ENCODE measurements around the gene ATP4A.

ATP4A gene

GRCh38 chr19:35522745-35523327, 40.6 kb downstream of the ATP4A start:
- DNase-seq: no peak

DNA sequence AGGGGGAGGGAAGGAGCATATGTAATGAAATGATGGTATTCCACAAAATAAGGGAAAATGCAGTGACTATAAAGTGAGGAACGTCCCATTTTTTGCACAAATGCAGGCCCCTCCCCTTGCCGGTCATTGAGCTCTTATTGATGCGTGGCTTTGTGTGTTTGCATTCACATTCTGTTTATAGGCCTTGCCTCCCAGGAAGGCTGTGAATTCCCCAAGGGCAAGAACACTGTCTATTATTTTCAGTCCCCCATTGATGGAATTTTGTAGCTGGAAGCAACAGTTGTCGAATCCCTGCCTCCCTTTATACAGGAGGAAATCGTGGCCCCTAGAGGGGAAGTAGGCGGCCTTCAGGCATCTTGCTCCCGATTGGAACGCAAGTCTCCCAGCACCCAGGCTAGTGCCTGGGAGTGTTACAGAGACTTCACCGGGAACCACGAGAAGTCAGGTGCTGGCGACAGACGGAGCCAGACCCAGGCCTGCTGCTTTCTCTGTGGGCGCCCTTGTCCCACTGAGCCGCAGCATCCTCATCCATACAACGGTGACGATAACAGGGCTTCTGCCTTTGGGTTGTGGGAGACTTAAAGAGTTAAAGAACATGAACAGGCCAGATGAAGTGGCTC, 42.2 kb downstream of the ATP4A start:
- DNase-seq: no peak

DNA sequence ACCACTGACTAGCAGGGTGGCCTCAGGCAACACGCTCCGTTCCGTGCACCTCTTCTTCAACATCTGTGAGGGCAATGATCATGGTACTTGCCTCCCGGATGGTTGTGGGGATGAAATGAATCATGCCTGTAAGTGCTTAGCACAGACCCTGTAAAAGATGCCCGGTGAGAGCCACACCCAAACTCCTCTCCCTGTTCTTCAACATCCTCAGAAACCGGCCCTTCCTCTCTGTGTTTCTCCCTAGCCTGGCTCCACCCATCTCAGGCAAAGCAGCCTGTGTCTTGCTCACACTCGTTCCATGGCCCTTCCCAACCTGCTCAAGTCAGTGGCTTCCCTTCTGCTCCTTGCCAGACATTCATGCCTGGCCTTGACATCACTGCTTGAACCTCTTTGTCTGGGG, 44.2 kb downstream of the ATP4A start:
- no peak for DNase-seq

DNA sequence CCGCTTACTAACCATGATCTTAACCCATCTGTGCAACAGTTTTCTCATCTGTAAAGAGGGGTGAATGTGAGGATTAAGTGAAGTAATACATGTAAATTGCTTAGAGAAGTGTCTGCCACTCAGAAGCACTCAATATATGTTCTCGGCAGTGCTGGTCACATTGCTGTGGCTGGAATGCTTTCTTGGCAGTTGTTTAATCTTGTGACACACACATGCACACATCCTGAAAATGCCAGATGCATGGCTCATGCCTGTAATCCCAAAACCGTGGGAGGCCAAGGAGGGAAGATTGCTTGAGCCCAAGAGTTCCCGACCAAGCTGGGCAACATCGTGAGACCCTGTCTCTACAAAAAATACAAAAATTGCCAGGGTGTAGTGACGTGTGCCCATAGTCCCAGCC, 45.1 kb downstream of the ATP4A start:
- DNase-seq: no peak

- DNase-seq: no peak
Measured at GRCh38 chr19:35517342-35517741, 46.1 kb downstream of the ATP4A start.

DNA sequence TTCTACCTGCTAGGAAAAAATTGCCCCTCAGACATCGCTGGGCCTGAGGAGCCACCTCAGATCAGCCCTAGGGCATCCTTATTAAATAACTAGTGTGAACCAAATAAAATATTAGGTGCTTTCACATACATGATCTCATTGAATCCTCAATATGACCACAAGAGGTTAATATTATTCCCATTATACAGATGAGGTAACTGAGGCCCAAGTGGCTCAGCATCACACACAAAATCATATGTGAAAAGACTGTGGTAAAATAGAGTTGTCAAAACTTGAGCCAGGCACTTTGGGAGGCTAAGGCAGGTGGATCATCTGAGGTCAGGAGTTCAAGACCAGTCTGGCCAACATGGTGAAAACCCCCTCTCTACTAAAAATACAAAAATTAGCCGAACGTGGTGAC, 47.1 kb downstream of the ATP4A start:
- no peak for DNase-seq

GRCh38 chr19:35514282-35514809, 49.1 kb downstream of the ATP4A start:
- DNase-seq: no peak

- no peak for DNase-seq
Measured at GRCh38 chr19:35513628-35514281, 49.7 kb downstream of the ATP4A start, which contains the start of gene DMKN. Gene DMKN, minus strand, starts transcription at chr19:35513649. Its CDS starts 174 bp downstream, at chr19:35513475.

DNA sequence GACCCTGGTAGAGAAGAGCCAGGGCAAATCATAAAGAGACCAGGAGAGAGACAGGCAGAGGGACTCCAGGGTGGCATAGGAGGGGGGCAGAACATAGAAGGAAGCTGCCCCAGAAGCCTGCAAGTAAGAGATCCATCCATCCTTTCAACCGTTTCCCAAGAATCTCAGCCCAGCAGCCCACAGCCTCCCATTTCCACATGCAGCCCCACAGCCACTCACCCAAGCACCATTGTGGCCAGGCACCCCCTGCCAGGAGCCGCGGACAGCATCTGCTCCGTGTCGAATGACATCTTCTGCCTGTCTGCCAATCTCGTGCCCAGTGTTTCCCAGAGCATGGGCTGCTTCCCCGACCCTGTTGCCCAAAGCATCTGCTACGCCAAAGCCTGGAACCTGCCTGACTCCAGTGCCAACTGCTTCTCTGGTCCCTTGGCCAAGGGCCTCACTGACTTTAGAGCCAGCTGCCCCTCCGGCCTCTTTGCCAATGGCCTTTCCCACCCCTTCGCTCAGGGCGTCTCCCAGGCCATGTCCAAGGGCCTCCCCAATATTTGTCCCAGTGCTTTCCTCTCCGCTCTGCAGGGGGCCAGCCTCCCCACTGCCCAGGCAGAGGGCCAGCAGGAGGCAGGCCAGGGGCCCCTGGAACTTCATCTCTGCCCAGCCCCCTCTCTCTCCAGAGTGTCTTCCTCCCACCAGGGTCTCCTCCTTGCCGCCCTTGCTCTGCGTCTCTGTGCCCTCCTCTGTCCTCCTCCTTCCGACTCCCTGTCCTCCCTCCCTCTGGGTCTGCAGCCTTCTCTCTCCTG, 50.4 kb downstream of the ATP4A start:
- no peak for DNase-seq

DNA sequence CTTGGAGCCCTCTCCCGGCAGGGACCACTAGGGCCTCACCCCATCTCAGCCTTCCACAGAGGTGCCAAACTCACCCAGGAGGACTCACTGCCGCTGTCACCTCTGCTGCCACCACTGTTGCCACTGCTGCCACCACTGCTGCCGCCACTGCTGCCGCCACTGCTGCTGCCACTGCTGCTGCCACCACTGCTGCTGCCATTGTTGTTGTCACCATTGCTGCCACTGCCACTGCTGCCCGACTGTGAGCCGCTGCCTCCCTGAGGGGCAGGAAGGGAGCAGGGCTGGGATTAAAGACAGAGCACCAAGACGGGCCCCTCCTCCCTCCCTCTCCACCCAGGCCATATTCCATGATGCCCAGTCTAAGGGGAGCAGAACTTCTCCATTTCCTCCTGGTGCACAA, 52.1 kb downstream of the ATP4A start:
- DNase-seq: no peak

GRCh38 chr19:35510626-35510964, 52.9 kb downstream of the ATP4A start:
- DNase-seq: no peak

DNA sequence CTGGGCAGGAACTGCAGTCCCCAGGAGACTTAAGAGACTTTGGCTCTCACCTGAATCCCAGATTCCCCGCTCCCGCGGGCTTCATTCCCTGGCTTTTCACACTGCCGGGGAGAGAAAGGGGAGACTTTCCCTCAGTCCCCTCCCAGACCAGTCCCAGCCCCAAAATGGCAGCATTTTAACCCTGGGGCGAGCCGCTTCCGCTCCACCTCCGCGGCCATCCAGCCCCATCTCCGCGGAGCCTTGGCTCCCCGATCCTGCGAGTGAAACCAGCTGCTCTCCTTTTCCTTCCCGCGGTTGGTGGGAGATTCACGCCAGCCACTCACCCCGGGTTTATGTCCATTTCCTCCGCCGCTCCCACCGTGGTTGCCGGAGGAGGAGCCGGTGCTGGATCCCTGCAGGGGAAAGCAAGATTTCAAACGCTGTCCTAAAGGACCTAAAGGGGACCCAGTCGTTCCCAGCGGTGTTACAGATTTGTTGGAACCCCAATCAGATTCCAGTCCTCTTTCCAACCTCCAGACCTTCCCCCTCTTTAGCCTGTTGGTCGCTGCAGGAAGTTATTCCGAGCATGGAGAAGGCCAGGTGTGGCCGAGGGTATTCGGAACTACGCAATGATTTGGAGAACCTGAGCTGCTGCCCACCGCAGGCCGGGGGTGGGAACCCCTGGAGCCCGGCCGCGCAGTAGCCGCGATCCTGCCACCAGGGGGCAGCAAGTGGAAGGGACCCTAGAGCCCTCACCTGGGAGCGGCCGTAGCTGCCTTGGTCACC, 53.4 kb downstream of the ATP4A start:
- DNase-seq: peak; percentile 69

GRCh38 chr19:35509018-35509652, 54.3 kb downstream of the ATP4A start:
- no peak for DNase-seq

- DNase-seq: no peak
Measured at GRCh38 chr19:35508129-35508528, 55.3 kb downstream of the ATP4A start.

DNA sequence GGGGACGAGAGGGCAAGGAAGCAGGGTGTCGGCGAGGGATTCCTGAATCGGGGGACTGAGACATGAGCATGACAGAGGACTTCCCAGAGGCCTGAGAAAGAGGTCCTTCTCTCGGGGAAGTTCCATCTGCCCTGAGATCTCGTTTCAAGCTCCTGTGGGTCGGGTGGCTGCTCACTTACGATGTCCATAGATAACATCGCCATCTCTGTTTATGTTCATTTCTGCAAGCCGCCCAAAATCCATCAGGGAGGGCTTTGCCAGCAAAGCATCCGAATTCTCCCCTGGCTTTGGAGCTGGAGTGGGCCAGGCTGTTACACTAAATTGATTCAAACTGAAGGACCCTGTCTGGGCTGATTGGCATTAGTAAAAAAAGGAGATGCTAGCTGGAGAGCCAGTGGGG, 55.9 kb downstream of the ATP4A start:
- no peak for DNase-seq

DNA sequence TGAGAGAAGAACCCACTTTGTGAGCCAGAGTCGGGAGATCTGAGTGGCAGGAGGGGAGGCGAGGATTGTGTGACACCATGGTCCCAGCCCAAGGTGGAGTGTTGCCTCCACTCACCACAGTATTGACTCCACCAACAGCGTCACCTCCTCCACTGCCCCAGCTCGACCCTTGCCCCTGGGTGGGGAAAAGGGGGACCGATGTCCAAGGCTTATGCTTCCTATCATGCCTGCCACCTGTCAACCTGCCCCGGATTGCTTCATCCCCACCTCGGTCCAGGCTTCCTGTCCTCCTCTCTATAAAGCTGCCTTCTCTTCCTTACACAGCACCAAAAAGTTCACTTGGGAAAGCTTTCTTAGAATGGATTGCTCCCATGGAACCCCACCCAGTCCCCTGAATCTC, 57.4 kb downstream of the ATP4A start:
- DNase-seq: no peak

DNA sequence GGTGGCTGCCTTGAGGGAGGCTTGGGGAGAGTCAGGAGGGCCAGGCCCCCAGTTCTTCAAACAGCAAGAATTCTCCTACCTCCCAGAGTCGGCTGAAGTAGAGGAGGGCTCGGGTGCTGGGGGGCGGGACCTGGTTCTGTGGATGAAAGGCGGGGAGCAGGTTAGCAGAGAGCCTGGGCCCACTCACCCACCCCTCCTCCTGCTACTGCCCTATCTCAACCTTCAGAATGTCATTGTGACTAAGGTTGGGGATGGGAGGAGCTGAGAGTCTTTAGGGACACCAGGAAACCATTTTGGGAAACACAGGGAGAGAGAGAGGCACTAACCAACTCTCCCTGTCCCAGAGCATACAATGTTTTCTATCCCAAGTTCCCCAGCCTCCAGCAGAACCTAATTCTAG, 60.7 kb downstream of the ATP4A start:
- DNase-seq: no peak

GRCh38 chr19:35501684-35502083, 61.8 kb downstream of the ATP4A start:
- DNase-seq: no peak

DNA sequence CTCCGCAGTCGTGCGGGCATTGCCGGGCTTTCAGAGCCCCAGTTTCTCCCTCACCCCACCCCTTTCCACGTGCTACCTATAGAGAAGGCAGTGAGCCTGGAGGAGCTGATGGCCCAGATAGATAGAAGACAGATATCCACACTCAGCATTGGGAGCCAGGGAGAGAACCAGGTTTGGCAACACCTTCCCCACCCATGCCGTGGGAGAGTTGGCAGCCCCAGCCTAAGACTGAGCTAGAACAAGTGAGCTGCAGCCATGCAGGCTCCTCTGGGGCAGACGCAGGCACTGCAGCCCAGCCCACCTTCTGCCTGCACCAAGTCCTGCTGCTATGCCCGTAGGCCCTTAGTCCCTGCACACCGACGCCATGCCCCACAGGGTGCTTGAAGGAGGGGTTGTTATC, 62.8 kb downstream of the ATP4A start:
- no peak for DNase-seq
